Measurements from ENCODE around the gene TMEM147.
A peak's percentile ranks its signal among the peaks of the same experiment; 100 is the strongest.

Gene TMEM147

DNA sequence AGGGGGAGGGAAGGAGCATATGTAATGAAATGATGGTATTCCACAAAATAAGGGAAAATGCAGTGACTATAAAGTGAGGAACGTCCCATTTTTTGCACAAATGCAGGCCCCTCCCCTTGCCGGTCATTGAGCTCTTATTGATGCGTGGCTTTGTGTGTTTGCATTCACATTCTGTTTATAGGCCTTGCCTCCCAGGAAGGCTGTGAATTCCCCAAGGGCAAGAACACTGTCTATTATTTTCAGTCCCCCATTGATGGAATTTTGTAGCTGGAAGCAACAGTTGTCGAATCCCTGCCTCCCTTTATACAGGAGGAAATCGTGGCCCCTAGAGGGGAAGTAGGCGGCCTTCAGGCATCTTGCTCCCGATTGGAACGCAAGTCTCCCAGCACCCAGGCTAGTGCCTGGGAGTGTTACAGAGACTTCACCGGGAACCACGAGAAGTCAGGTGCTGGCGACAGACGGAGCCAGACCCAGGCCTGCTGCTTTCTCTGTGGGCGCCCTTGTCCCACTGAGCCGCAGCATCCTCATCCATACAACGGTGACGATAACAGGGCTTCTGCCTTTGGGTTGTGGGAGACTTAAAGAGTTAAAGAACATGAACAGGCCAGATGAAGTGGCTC, 24.2 kb upstream of the TMEM147 start:
- no peak for DNase-seq (ENCODE audit: low spot score)

DNA sequence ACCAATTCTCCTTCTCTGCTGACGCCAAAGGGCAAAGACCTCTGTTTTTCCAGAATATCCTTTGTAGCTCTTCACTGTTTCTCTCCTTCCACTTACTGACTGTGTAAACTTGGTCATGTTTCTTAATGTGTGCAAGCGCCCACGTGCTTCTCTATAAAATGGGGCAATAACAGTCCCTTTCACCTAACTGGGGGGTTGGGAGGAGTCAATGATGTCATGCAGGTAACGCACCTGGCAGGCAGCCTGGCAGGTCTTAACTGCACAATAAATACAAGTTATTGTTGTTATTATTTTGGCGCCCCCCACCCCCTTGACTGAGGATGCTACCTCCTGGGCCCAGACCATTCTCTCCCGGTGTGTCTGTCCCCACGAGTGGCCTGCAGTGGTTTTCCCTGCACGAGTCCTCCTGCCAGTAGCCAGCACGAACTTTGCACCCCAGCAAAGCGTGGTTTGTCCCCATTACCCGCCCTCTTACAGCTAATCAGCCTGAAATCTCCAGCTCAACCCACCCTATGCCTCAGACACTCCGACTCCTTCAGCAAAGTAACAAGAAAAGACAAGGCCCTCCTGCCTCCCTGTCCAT, 22.6 kb upstream of the TMEM147 start:
- DNase-seq (ENCODE audit: low spot score): no peak

DNA sequence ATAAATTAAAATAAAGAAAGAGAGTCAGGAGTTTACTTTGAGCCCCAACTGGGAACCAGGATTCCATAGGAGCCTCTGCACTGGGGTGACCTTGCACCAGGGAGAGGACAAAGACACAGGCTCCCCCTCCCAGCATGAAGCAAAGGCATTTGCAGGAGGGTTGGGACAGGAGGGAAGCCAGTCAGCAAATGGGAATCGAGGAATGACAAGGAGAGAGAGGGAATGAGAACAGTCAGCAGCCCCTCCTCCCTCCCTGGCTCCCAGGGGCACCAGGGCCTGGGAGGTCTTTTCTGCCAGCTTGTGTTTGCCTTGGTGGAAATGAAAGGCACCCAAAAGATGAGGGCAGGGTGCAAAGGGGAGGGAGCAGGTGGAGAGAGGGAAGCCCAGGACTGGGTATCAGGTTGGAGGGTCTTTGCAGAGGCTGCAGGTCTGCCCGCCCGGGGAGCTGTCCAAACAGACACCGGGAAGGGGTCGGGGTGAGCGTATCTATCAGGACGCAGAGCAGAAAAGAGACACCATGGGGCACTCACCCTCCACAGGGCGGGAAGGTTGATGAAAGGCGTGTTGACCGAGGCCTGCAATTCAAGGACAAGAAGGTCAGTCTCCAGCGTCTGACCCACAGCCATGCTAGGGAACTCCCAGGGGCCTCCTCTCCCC, 21.1 kb upstream of the TMEM147 start:
- DNase-seq (ENCODE audit: low spot score): no peak

- no peak for DNase-seq (ENCODE audit: low spot score)
These were observed 19.6 kb upstream of the TMEM147 start for GRCh38 chr19:35525873-35526272.

- no peak for DNase-seq (ENCODE audit: low spot score)
These were observed 17.0 kb upstream of the TMEM147 start, which contains the start of gene SBSN for GRCh38 chr19:35528218-35529038. Gene SBSN, minus strand, starts transcription at chr19:35528311. Its CDS starts 30 bp downstream, at chr19:35528281.

DNA sequence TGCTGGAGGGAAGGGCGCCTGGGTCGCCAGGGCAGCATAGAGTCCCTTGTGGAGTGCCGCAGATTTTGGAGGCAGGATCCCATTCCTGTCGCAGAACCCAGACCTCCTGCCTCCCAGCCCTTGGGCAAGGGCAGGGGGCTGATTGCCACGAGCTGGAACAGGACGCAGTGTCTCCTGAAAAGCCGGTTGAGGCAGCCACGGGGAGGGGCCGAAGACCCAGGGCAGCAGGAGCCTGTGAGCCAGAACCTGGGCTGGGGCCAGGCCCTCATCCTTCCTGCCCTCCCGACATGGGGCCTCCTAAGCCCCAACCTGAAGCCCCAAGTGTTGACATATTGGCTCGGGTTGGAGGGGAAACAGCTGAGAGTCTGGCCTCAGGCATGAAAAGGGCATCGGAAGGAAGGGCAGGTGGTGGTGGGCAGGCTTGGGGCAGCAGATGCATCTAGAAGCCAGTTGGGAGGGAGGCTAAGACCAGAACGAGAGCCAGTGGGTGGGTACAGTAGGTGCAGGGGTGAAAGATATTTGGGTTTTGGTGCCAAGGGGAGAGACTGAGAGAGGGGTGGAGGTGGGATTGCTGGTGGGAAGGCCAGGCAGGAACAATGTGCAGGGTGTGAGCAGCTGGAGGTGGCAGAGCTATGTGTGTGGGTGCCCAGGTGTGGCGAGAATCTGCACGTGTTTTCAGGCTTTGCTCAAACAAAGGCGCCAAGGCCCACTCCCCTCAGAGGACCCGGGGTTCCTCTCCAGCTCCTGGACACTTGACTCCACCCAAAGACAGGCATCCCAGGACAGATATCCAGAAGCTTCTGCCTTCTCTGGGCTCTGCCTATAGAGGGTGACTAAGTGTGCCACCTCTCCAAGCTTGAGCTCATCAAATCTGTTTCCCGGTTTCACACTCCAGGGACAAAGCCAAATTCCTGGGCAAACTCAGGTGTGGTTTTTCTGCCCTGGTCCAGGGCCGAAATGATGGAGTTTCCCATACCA, 15.9 kb upstream of the TMEM147 start:
- DNase-seq (ENCODE audit: low spot score): no peak

- no peak for DNase-seq (ENCODE audit: low spot score)
These were observed 14.1 kb upstream of the TMEM147 start for GRCh38 chr19:35531291-35531690.

DNA sequence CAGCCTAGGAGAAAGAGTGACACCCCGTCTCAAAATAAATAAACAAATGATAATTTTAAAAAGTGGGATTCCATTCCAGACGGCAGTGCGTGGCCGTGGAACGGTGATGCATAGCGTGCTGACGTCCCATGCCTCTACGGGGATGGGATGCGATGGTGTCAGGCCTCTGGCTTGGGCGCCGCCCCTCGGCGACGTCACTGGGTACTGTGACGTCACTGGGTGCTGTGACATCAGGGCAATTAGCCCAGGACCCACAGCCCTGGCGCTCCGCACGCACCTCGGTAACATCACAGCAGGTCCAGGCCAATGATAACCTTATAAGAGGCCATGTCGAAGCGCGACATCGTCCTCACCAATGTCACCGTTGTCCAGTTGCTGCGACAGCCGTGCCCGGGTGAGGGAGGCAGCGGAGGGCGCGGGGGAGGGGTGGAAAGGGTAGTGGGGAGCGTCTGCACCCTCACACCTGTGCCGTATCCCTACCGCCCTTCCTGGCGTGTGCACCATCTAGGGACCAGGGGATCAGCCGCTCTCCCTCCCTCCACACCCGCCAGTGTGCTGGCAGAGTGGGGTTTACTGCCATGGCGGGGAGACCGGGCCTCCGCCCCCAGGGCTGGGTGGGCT, 12.1 kb upstream of the TMEM147 start, which contains the start of gene GAPDHS:
Gene GAPDHS (plus strand): TSS at position 256 of the 621 bp plus-strand sequence. CDS start 72 bp downstream, at position 328.
- DNase-seq (ENCODE audit: low spot score): no peak

- DNase-seq (ENCODE audit: low spot score): no peak
These were observed 11.5 kb upstream of the TMEM147 start for GRCh38 chr19:35533822-35534392.

DNA sequence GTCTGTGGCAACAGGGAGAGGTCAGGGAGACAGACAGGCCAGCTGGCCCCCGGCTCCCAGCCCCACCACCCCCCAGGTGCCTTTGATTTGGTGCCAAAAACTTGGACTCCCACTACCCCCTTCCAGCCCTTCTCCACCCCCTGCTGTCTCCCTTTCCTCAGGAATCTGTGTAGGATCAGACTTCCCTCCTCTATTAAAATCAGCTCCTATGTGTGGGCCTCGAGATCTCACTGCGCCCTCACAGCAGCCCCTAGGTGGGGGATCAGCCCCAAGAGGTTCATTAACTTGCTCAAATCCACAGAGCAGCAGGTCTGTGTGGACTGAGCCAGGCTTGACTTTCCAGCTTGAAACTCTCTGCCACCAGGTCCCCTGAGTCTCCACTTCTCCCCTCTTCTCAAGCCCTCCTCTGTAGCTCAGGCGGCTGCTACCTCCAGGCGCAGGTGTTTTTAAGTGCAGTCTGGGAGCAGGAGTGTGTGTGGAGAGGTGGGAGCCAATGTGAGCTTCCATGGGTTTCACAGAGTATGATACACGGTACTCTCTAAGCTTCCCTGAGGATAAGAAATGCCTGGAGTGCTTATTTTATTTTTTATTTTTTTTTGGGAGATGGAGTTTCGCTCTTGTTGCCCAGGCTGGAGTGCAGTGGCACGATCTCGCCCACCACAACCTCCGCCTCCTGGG, 10.5 kb upstream of the TMEM147 start:
- DNase-seq (ENCODE audit: low spot score): no peak

DNA sequence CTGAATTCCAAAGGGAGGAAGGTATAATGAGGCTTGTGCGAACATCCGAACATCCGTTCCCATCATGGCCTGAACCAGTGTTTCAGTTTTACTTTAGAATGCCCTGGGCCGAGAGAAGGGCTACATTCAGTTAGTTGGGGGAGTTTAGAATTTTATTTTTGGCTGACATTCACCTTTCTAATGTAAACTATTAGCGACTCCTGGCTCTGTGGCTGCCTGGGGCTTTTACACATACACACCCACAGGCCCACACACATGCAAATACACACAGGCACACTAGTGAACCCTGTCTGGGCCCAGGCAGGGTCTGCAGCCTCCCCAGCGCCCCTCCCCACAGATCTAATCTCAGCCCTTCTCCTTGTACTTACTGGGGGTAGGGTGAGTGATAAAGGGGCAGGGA, 6.1 kb upstream of the TMEM147 start:
- DNase-seq (ENCODE audit: low spot score): no peak

DNA sequence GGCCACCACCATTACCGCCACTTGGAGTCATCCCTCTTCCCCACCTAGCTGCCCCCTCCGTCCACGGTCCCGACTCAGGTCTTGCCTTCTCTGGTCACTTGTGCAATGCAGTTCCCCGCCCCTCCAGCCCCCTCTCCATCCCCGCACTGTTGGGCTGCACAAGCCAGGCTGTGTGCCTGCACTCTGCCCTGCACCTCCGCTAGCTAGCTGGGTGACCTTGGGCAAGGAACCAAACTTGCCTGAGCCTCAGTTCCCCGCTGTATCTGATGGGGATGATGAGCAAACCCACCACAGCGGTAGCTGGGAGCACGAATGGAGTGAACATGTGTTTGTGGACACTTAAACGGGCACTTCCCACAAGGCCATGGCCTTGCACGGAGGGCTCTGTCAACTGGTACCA, 5.6 kb upstream of the TMEM147 start:
- DNase-seq (ENCODE audit: low spot score): no peak

DNA sequence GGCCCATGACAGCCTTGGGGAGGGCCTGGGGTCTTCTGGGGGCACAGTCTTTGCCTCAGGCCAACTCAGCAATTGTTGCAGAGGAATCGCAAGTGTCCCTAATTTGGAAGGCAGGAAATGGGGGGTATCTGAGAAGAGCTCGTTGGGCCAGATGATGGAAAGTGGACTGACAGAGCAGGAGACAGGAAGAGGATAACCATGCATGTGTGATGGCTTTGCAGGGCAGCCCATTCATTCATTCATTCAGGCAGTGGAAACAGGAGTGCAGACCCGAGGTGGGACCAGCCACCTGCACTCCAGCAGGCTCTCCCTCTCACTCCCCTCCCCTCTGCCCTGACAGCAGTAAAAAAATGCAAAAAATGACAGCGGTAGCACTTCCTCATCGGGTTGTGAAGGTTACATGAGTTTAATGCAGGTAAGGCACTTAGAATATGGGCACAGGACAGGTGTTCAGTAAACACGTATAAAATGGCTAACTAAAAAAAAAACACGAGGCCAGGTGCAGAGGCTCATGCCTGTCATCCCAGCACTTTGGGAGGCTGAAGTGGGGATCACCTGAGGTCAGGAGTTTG, 5.0 kb upstream of the TMEM147 start:
- DNase-seq (ENCODE audit: low spot score): no peak

- DNase-seq (ENCODE audit: low spot score): no peak
These were observed 3.2 kb upstream of the TMEM147 start for GRCh38 chr19:35542209-35542608.

DNA sequence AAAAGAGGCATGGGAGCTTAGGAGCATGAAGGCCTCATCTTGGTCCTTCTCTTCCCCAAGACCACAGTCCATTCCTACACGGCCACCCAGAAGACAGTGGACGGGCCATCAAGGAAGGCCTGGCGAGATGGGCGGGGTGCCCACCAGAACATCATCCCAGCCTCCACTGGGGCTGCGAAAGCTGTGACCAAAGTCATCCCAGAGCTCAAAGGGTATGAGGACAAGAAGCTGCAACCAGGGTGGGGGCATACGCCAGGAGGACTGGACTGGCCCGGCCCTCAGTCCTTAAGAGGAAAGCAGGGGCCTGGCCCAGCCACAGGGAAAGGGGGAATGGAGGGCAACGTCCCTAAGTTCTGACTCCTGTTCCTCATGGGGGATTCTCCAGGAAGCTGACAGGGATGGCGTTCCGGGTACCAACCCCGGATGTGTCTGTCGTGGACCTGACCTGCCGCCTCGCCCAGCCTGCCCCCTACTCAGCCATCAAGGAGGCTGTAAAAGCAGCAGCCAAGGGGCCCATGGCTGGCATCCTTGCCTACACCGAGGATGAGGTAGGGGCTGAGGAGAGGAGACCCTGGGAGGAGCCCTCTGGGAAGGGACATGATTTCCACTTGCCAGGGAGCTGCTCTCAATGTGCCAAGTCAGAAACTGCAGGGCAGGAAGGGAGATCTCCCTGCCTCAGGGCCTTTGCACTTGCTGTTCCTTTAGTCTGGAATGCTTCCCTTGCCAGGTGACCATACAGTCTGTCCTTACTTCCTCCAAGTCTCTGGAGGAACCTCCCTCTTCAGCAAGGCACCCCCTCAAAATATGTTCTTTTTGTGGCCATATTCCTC, 1.9 kb upstream of the TMEM147 start:
- DNase-seq (ENCODE audit: low spot score): no peak

DNA sequence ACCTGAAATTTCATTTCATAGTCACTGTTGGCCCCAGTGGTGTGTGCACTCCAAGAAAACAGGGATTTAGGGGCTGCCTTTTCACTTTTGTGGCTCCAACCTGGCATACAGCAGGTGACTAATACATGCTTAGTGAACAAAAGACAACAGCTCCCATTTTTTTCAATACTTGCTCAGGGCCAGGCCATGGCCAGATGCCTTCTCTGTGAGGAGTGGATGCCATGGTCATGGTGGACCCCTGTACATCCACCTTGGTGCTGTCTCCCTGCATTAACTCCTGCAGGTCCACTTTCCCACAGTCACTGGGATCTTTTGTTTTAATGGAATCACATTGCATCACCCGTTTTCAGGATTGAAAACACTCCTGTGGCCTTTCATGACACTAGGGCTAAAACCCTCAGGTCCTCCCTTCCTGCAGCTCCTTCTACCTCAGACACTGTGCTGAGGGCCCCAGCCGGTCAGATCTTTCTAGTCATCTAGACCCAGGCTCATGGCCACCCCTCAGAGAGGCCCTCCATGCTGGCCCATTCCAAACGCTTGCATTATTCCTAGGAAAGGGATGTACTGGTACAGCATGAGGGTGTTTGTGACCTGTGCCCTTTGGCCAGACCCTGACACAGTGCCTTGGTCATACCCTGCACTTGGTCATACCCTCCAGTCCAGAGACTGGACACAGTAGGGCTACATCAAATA, 1.2 kb upstream of the TMEM147 start:
- DNase-seq (ENCODE audit: low spot score): no peak

DNA sequence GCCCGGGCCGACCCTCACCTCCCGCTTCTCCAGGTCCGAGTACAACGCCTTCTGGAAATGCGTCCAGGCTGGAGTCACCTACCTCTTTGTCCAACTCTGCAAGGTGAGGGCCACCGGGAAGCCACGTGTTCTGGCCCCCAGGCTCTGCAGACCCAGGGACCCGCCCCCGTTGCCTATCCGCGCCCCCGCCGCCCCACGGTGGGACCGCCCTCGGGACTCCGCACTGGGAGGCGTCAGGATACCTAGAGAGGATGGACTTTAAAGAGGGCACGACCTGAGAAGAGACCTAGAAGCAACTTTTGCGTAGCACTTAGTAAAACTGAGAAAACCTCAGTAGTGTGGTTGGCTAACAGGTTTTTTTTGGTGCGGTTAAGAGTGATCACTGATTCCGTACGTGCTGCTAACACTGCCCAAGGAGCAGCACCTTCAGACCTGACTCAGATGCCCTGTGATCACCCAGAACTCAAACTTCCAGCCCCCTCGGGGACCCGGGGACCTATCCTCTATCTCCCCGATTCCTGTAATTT, 492 bp downstream of the TMEM147 start:
- peak; percentile 86 for DNase-seq (ENCODE audit: low spot score)

DNA sequence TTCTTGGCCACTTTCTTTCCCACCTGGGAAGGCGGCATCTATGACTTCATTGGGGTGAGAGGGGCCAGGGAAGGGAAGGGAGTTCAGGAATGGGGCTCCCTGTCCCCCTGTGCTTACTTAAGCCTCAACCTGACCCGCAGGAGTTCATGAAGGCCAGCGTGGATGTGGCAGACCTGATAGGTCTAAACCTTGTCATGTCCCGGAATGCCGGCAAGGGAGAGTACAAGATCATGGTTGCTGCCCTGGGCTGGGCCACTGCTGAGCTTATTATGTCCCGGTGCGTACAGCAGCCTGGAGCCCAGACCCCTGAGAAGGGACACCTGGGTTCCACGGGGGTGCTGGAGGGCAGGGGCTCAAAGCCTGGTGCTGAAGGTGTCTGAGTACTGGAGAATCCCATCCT, 1.1 kb downstream of the TMEM147 start:
- no peak for DNase-seq (ENCODE audit: low spot score)

Measured in HuH-7.5 (cell line).